Measurements from ENCODE around the gene TMX3.

The TMX3 gene

GRCh38 chr18:68662754-68663153 is 52.2 kb downstream of the TMX3 start:
- peak; percentile 25 for DNase-seq (ENCODE audit: low read depth)

DNA sequence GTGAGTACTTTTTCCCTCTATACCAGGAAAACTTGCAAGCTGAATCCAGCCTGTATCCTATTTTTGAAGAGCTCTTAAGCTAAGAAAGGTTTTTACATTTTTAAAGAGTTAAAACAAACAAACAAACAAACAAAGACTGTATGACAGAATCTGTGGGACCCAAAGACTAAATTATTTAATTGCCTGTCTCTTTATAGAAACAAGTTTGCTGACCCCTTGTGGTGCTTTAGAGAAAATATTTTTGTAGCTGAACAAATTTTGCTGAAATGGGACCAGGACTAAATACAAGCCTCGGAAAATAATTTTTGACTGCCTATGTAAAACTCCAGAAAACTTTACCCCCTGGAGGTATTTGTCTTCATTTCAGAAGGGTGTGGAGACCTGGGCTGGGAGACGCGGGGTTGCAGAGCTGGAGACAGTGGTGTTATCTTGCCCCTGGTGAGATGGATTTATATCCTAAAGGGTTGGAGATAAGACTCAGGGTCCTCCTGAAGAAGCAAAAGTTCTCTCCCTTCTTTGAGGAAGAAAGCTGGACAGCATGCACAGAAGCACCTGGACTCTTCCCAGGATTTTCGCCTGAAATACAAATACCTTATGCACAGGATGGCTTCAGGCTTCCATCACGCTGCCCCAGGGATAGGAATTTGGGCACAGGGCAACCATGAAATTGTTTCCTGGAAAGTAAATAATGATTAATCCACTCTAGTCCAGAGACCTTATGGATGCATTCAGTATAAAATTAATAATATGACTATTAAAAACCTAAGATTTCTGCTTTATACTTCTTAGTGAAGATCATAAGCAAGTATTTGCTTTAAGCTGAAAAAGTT is 54.3 kb downstream of the TMX3 start:
- peak; percentile 69 for DNase-seq (ENCODE audit: low read depth)
- no peak overlapping the region for H3K4me3 ChIP-seq (ENCODE audit: low read length)
- TF ChIP-seq, protein P1, sequence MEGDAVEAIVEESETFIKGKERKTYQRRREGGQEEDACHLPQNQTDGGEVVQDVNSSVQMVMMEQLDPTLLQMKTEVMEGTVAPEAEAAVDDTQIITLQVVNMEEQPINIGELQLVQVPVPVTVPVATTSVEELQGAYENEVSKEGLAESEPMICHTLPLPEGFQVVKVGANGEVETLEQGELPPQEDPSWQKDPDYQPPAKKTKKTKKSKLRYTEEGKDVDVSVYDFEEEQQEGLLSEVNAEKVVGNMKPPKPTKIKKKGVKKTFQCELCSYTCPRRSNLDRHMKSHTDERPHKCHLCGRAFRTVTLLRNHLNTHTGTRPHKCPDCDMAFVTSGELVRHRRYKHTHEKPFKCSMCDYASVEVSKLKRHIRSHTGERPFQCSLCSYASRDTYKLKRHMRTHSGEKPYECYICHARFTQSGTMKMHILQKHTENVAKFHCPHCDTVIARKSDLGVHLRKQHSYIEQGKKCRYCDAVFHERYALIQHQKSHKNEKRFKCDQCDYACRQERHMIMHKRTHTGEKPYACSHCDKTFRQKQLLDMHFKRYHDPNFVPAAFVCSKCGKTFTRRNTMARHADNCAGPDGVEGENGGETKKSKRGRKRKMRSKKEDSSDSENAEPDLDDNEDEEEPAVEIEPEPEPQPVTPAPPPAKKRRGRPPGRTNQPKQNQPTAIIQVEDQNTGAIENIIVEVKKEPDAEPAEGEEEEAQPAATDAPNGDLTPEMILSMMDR (conservative IDR thresholded peaks at IDR 0.05; ENCODE audit: low read length), result peak; percentile 68

More at GRCh38 chr18:68662754-68663153, 52.2 kb downstream of the TMX3 start:
- no peak overlapping the region for H3K4me3 ChIP-seq (ENCODE audit: low read length)
- TF ChIP-seq, protein P1 (conservative IDR thresholded peaks at IDR 0.05; ENCODE audit: low read length), result no peak; the same call in 1 of the 2 replicates

DNA sequence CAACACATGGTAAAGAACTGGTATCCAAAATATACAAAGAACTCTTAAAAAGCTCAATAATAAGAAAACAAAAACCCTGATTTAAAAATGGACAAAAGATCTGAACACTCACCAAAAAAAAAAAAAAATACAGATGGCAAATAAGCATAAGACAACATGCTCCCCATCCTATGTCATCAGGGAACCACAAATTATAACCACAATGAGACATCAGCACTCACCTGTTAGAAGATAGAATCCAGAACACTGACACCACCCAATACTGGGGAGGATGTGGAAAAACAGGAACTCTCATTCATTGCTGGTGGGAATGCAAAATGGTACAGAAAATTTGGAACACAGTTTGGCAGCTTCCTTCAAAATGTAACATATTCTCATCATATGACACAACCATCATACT is 66.7 kb downstream of the TMX3 start:
- DNase-seq (ENCODE audit: low read depth), result no peak
- TF ChIP-seq, protein P1 (conservative IDR thresholded peaks at IDR 0.05; ENCODE audit: low read length), result no peak
- no peak overlapping the region for H3K4me3 ChIP-seq (ENCODE audit: low read length)

- DNase-seq (ENCODE audit: low read depth), result no peak
- TF ChIP-seq, protein P1 (conservative IDR thresholded peaks at IDR 0.05; ENCODE audit: low read length), result no peak
- no peak overlapping the region for H3K4me3 ChIP-seq (ENCODE audit: low read length)
Measured at GRCh38 chr18:68642003-68642402, 72.9 kb downstream of the TMX3 start.

DNA sequence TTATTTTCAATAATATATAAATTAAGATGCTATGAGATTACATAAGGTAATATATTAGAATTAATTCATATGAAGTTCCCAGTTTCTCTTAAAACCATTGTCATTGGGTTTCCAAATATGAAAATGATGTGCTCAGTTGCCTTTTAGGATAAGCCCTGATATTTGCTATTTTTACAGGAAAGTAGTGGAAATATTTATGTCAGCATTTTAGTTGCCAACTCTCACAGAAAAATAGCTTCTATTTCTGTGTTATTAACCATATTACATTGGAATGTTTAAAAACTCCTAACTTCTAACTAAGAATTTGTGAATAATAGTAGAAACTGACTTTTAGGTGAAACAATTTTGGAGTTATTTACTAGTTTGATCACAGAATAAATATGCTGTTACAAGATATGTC is 74.0 kb downstream of the TMX3 start:
- H3K4me3 ChIP-seq (ENCODE audit: low read length), result no peak overlapping the region
- no peak for DNase-seq (ENCODE audit: low read depth)
- TF ChIP-seq, protein P1 (conservative IDR thresholded peaks at IDR 0.05; ENCODE audit: low read length), result no peak

DNA sequence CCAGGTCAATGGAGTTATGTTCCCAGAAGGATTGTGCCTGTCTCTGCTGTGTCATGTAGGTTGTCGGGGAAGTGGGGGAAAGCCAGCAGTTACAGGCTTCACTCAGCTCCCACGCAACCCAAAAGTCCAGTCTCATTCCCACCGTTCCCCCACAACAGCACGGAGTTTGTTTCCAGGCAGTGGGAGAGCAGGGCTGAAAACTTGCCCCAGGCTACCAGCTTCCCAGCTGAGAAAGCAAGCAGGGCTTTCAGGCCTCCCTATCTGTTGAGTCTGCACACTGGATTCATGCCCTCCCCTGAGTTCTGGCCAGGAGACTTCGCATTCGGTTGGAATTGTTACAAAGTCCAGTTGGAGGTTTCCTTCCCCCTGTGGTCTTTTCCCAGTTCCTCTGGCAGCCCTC is 76.3 kb downstream of the TMX3 start:
- H3K4me3 ChIP-seq (ENCODE audit: low read length), result no peak overlapping the region
- TF ChIP-seq, protein P1 (conservative IDR thresholded peaks at IDR 0.05; ENCODE audit: low read length), result no peak
- DNase-seq (ENCODE audit: low read depth), result no peak

DNA sequence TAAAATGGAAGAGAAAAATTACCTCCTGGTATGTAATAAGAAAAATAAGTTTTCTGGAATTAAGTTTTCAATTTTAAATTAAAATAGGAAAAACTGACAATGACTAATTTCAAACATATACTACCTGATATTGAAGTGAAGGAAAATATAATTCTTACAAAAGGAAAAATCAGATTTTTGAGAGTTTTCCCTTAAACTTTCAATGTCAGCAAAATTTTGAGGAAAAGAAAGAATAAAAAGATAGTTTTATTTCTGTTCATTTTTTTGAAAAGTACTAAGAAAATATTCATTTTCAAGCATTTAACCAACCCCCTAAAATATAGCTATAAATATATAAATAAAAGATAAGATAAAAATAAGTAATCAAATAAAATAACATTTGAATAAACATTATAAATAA is 87.1 kb downstream of the TMX3 start:
- no peak overlapping the region for H3K4me3 ChIP-seq (ENCODE audit: low read length)
- TF ChIP-seq, protein P1 (conservative IDR thresholded peaks at IDR 0.05; ENCODE audit: low read length), result no peak
- no peak for DNase-seq (ENCODE audit: low read depth)
